HEK293 (cell line): ENCODE measurements around the gene DOCK9.

Source experiments
- BCL11A ChIP-seq: fragments of 450-650 bp; formaldehyde crosslinking; IDR thresholded peaks from 2 replicates; pipeline ENCODE4 v1.5.1; 2016; ENCODE audit warnings: low read depth, missing biosample characterization, missing genetic modification characterization
- CTCF ChIP-seq: fragments of 450-650 bp; formaldehyde crosslinking; IDR thresholded peaks from 2 replicates; pipeline ENCODE4 v1.5.1; 2016; ENCODE audit warnings: missing biosample characterization, missing genetic modification characterization
- ELK4 ChIP-seq: IDR thresholded peaks from 2 replicates; pipeline ENCODE4 v1.6.1; 2011; ENCODE audit warnings: mild to moderate bottlenecking, low read depth, low read length, borderline replicate concordance
- PRDM10 ChIP-seq: fragments of 450-650 bp; formaldehyde crosslinking; IDR thresholded peaks from 2 replicates; pipeline ENCODE4 v1.5.1; 2016; ENCODE audit warnings: missing biosample characterization, missing genetic modification characterization
- PRDM6 ChIP-seq: fragments of 450-650 bp; formaldehyde crosslinking; IDR thresholded peaks from 2 replicates; pipeline ENCODE4 v1.5.1; 2017; ENCODE audit warnings: missing biosample characterization, missing genetic modification characterization
- SALL2 ChIP-seq: fragments of 450-650 bp; formaldehyde crosslinking; IDR thresholded peaks from 2 replicates; pipeline ENCODE4 v1.5.0; 2017; ENCODE audit warnings: missing biosample characterization, mild to moderate bottlenecking, missing genetic modification characterization, borderline replicate concordance
- ZBTB8A ChIP-seq: fragments of 450-650 bp; formaldehyde crosslinking; IDR thresholded peaks from 2 replicates; pipeline ENCODE4 v1.5.1; 2016; ENCODE audit warnings: missing biosample characterization, missing genetic modification characterization
- ZFP41 ChIP-seq: fragments of 450-650 bp; formaldehyde crosslinking; IDR thresholded peaks from 2 replicates; pipeline ENCODE4 v1.5.1; 2016; ENCODE audit warnings: missing biosample characterization, missing genetic modification characterization, borderline replicate concordance
- ZNF16 ChIP-seq: fragments of 450-650 bp; formaldehyde crosslinking; IDR thresholded peaks from 2 replicates; pipeline ENCODE4 v1.5.1; 2016; ENCODE audit warnings: low read depth, missing biosample characterization, missing genetic modification characterization
- ZNF555 ChIP-seq: fragments of 450-650 bp; formaldehyde crosslinking; conservative IDR thresholded peaks from 2 replicates; pipeline ENCODE4 v1.5.1; 2017; ENCODE audit warnings: missing biosample characterization, mild to moderate bottlenecking, missing genetic modification characterization, inconsistent platforms
- ZNF843 ChIP-seq: fragments of 450-650 bp; formaldehyde crosslinking; IDR thresholded peaks from 2 replicates; pipeline ENCODE4 v1.5.1; 2016; ENCODE audit warnings: missing biosample characterization, missing genetic modification characterization
- ZSCAN18 ChIP-seq: fragments of 450-650 bp; formaldehyde crosslinking; IDR thresholded peaks from 2 replicates; pipeline ENCODE4 v1.5.1; 2016; ENCODE audit warnings: missing biosample characterization, missing genetic modification characterization

GRCh38 chr13:98925949-98926348, 51.9 kb downstream of the DOCK9 start:
- no peak for TF ChIP-seq ZFP41 (tag by site-specific recombination)
- TF ChIP-seq PRDM6 (tag by site-specific recombination) = no peak
- no peak for TF ChIP-seq ZNF843 (tag by site-specific recombination)
- TF ChIP-seq CTCF = no peak
- TF ChIP-seq ZNF555 = no peak
- no peak for TF ChIP-seq PRDM10 (tag by site-specific recombination)
- no peak for TF ChIP-seq BCL11A (tag by site-specific recombination)
- no peak for TF ChIP-seq SALL2
- TF ChIP-seq ZSCAN18 (tag by site-specific recombination) = no peak
- no peak for TF ChIP-seq ELK4
- TF ChIP-seq ZNF16 (tag by site-specific recombination) = no peak
- TF ChIP-seq ZBTB8A (tag by site-specific recombination) = no peak
